ENCODE results near the gene FIBP.
A peak's percentile ranks its signal among the peaks of the same experiment; 100 is the strongest.
"Not testable (repeated sequence)": the region's sequence is repeated elsewhere in the genome, so short reads cannot be mapped to it uniquely, and the experiment has no call there.

The FIBP gene

GRCh38 chr11:65915101-65915820 lies 27.0 kb upstream of the FIBP start:
- no peak for DNase-seq (ENCODE audit: low read depth)

- DNase-seq (ENCODE audit: low read depth): peak; percentile 61
These were observed 24.6 kb upstream of the FIBP start for GRCh38 chr11:65912845-65913244.

- peak; percentile 94 for DNase-seq (ENCODE audit: low read depth)
These were observed 23.7 kb upstream of the FIBP start for GRCh38 chr11:65911682-65912568.

- DNase-seq (ENCODE audit: low read depth): no peak
These were observed 19.6 kb upstream of the FIBP start for GRCh38 chr11:65907878-65908277.

GRCh38 chr11:65906602-65907001 lies 18.3 kb upstream of the FIBP start:
- peak; percentile 48 for DNase-seq (ENCODE audit: low read depth)

- DNase-seq (ENCODE audit: low read depth): no peak
These were observed 15.4 kb upstream of the FIBP start for GRCh38 chr11:65903715-65904114.

- peak; percentile 97 for DNase-seq (ENCODE audit: low read depth)
These were observed 14.8 kb upstream of the FIBP start for GRCh38 chr11:65903068-65903481.

GRCh38 chr11:65900899-65901180 lies 12.6 kb upstream of the FIBP start:
- DNase-seq (ENCODE audit: low read depth): no peak

- DNase-seq (ENCODE audit: low read depth): peak; percentile 95
These were observed 12.0 kb upstream of the FIBP start, which contains the start of gene FOSL1 for GRCh38 chr11:65900125-65900898. TSS of gene FOSL1 (minus strand) at chr11:65900388. CDS start at chr11:65900339, 49 bp downstream.

- DNase-seq (ENCODE audit: low read depth): peak; percentile 87
These were observed 11.3 kb upstream of the FIBP start for GRCh38 chr11:65899356-65900124.

GRCh38 chr11:65898656-65899355 lies 10.5 kb upstream of the FIBP start:
- peak; percentile 54 for DNase-seq (ENCODE audit: low read depth)

GRCh38 chr11:65897020-65897471 lies 8.8 kb upstream of the FIBP start:
- no peak for DNase-seq (ENCODE audit: low read depth)

- DNase-seq (ENCODE audit: low read depth): no peak
These were observed 8.0 kb upstream of the FIBP start for GRCh38 chr11:65896034-65896999.

GRCh38 chr11:65895482-65895981 lies 7.3 kb upstream of the FIBP start:
- DNase-seq (ENCODE audit: low read depth): no peak

- no peak for DNase-seq (ENCODE audit: low read depth)
These were observed 5.8 kb upstream of the FIBP start for GRCh38 chr11:65894034-65894591.

GRCh38 chr11:65892661-65893317 lies 4.5 kb upstream of the FIBP start:
- no peak for DNase-seq (ENCODE audit: low read depth)

- not testable (repeated sequence) for DNase-seq (ENCODE audit: low read depth)
These were observed 3.9 kb upstream of the FIBP start for GRCh38 chr11:65892137-65892540.

- DNase-seq (ENCODE audit: low read depth): peak; percentile 56
These were observed 3.2 kb upstream of the FIBP start for GRCh38 chr11:65891219-65892136.

Data from EH (cell line).